Heart left ventricle (tissue), 13 donors: ENCODE results near the gene CCDC7.

Experiments used
- CTCF ChIP-seq, 12 donors: fragments of 200-600 bp; sonication (generic) in 4 of 12; IDR thresholded peaks; one replicate each; pipeline versions ENCODE4 v1.5.0 to v1.8.0; 2018 to 2022; ENCODE audit warnings: antibody characterized with exemption in 12 of 12, mild to moderate bottlenecking in 5 of 12
- POLR2A ChIP-seq, 2 donors: fragments of 450-650 bp; IDR thresholded peaks; one replicate each; pipeline ENCODE4 v1.6.1; 2017; ENCODE audit warnings: antibody characterized with exemption in 2 of 2, mild to moderate bottlenecking in 2 of 2, moderate library complexity in 2 of 2
- donor health status: ischemic (EF 13 %, LVEDD 7.1; RV severe dilation, severe dysfunction).
- donor health status: DM: no; HTN: yes; CAD: no.
- donor health status: DM: no; HTN: no; CAD: no.
- donor health status: ischemic (EF 25% LVEDD 6.9; RV normal size, moderate dysfunction).
- donor health status: ischemic (EF 25% LVEDD 5.7; RV mildly dilated, moderate dysfunction).
- donor health status: ischemic (EF 35%, LVEDD 5.7; RV mildly dilated, moderate dysfunction).
- donor health status: nonischemic (EF 11% LVEDD 7.7; RV severe dilation, severe dysfunction).
- donor health status: DM: yes; HTN: yes; CAD: no.
- donor health status: PGD.
- donor health status: ischemic (EF 29% LVEDD 5.4; RV normal size, mild dysfunction).
- donor health status: nonischemic (EF 23%, LVEDD 6.1; RV moderate dilation, normal function).

- no peak for TF ChIP-seq CTCF (IDR thresholded peaks at IDR 0.05)
- TF ChIP-seq POLR2A (IDR thresholded peaks at IDR 0.05) = no peak
Measured at GRCh38 chr10:32751582-32751981, 305.6 kb downstream of the CCDC7 start.
